HG03135 (cell line): ENCODE measurements around the gene FBXL13.
"Not testable (repeated sequence)": the region's sequence is repeated elsewhere in the genome, so short reads cannot be mapped to it uniquely, and the experiment has no call there.

ENCODE experiments used
- ATAC-seq: cut with Tn5 transposase; IDR thresholded peaks from one replicate; pipeline ENCODE4 v1.9.1; 2021; ENCODE audit warnings: mild to moderate bottlenecking, moderate library complexity; ENCODE audit not compliant: unreplicated experiment

FBXL13 gene

GRCh38 chr7:103031024-103031423 lies 43.6 kb downstream of the FBXL13 start:
- ATAC-seq: no peak

- no peak for ATAC-seq
These were observed 49.3 kb downstream of the FBXL13 start for GRCh38 chr7:103025341-103025740.

GRCh38 chr7:103023578-103023977 lies 51.0 kb downstream of the FBXL13 start:
- not testable (repeated sequence) for ATAC-seq

DNA sequence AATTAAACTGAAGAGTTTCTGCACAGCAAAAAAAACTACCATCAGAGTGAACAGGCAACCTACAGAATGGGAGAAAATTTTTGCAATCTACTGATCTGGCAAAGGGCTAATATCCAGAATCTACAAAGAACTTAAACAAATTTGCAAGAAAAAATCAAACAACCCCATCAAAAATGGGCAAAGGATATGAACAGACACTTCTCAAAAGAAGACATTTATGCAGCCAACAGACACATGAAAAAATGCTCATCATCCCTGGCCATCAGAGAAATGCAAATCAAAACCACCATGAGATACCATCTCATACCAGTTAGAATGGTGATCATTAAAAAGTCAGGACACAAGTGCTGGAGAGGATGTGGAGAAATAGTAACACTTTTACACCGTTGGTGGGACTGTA lies 53.1 kb downstream of the FBXL13 start:
- ATAC-seq: not testable (repeated sequence)

DNA sequence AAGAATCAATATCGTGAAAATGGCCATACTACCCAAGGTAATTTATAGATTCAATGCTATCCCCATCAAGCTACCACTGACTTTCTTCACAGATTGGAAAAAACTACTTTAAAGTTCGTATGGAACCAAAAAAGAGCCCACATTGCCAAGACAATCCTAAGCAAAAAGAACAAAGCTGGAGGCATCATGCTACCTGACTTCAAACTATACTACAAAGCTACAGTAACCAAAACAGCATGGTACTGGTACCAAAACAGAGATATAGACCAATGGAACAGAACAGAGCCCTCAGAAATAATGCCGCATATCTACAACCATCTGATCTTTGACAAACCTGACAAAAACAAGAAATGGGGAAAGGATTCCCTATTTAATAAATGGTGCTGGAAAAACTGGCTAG lies 53.7 kb downstream of the FBXL13 start:
- not testable (repeated sequence) for ATAC-seq

- ATAC-seq: not testable (repeated sequence)
These were observed 56.3 kb downstream of the FBXL13 start for GRCh38 chr7:103018295-103018694.

GRCh38 chr7:103011650-103012049 lies 62.9 kb downstream of the FBXL13 start:
- ATAC-seq: no peak

- no peak for ATAC-seq
These were observed 64.4 kb downstream of the FBXL13 start for GRCh38 chr7:103010211-103010610.

DNA sequence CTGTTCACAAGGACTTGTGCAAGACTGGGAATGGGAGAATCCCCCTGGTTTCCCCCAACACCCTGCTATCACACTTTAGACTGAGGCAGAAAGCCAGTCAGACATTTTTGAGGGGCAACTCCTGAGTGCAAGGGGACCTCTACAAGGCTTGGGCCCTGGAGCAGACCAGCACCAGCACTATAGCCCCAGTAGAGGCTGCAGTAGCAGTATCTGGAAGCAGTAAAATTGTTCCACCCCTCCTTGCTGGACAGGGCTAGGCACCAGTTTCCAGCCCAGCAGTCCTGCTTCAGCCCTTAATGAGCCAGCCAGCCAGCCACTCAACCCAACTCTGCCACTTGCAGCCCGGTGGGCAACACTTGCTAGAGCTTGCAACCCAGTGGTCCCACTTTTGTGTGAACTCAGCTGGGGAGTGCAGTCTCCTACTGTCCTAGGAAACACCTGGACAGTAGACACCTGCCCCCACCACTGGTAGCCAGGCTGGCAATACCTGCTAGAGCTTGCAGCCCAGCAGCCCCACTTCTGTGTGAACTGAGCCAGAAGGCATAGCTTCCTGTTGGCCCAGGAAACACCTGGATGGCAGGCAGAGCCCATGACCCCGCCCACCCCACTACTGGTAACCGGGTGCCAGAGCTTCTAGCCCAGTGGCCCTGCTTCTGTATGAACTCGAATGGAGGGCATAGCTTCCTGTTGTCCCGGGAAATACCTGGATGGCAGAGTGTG lies 65.0 kb downstream of the FBXL13 start:
- no peak for ATAC-seq

DNA sequence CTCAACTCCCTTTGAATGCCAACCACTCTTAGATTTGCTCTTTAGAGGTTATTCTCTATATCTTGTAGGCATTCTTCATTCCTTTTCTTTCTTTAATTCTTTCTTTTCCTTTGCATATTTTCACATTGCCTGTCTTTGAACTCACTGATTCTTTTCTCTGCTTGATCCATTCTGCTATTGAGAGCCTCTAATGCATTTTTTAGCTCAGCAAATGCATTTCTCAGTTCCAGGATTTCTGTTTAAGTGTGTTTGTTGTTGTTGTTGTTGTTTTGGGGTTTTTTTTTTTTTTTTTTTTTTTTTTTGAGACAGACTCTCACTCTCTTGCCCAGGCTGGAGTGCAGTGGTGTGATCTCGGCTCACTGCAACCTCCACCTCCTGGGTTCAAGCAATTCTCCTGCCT lies 71.6 kb downstream of the FBXL13 start:
- no peak for ATAC-seq

DNA sequence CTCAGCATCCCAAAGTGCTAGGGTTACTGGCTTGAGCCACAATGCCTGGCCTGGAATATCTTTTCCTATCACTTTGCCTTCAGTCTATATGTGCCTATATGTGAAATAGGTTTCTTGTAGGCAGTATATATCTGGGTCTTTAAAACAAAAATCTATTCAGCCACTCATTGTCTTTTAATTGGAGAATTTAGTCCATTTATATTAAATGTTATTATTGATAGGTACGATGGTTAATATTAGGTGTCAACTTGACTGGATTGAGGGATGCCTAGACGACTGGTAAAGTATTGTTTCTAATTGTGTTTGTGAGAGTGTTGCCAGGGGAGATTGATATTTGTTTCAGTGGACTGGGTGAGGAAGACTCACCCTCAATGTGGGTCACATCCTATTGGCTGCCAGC lies 73.4 kb downstream of the FBXL13 start:
- no peak for ATAC-seq

DNA sequence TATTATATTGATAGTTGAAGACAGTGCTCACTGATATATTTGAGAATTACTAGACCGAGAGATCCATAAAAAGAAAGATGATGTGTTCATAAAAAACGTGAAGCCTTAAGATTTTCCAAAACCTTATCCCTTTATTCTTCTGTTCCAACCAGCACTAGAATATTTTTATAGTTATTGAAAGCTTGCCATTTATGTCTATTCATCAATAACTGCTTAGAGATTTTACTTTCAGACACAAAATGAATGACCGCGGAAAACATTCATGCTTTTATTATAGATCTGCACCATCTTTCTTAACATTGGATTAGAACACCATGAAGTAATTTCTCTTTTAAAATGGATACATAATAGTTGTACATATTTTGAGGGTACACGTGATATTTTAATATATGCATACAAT lies 77.6 kb downstream of the FBXL13 start:
- ATAC-seq: no peak

DNA sequence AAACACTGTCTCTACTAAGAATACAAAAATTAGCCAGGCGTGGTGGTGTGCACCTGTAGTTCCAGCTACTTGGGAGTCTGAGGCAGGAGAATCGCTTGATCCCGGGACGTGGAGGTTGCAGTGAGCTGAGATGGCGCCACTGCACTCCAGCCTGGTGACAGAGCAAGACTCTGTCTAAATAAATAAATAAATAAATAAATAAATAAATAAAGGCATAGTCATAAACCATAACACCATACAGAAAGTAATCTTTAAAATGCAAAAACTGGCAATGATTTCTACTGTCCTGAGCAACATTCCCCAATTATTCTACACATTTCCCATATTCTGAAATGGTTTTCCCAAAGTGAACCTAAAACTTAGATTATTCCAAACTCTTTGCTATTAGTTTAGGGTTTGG lies 79.0 kb downstream of the FBXL13 start:
- not testable (repeated sequence) for ATAC-seq

DNA sequence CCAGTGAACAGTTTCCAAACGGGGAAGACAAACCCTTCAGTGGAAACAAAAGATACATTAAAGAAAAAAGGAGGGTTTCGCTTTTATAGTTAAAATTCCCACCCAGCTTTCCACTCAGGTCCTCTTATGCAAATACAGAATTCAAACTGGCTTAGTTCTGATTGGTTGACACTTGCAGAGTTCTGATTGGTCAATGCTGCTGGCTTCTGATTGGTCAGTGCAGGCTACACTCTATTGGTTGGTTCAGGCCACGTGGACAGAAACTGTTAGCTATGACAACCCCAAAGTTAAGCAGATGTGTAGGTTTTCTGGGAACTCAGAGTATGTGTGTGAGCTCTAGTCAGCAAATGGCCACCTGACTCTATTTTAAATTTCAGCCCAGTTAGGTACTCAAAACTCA lies 80.0 kb downstream of the FBXL13 start:
- no peak for ATAC-seq

DNA sequence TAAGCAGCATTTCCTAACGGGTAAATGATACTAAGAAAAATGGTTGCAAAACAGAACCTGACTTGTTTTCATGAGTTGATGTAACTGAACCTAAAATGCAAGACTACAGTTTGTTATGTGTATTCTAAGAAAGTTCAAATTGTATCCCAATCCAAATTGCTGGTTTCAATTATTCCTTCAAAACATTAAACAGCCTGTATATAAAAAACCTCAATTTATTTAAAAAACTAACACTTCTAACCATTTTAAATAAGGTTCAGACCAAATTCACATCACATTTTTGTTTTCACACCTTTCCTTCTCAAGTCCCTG lies 80.9 kb downstream of the FBXL13 start:
- no peak for ATAC-seq

- no peak for ATAC-seq
These were observed 81.5 kb downstream of the FBXL13 start for GRCh38 chr7:102992938-102993717.

- no peak for ATAC-seq
These were observed 82.1 kb downstream of the FBXL13 start for GRCh38 chr7:102992509-102992937.

DNA sequence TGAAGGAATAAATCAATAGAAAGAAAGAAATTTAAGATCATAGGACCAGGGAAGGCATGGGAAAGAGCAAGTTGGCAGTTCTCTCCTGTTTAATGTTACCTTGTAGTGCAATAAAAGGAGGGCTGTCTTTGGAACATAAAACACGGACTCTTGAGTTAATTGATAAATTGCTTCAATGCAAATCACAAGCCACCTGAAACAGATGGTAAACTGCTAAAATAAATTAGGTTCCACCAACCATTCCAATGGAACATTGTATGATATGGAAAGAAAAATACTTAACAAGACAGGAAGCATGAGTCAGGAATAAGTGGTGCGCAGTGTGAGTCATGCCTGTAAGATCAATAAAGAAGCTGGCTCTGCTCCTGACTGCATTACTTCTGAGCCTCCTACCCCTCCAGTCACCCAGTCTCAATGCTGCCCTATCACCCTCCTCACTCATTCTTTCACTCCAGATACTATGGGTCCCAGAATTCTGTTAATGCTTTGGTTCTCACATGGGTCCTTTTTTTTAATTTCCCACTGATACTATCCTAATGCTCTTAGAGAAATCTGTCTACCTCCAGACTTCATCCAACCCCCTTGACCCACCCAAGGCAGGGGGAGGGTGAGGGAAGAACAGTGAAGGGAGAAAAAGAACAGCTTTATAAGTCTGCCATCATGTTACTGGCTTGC lies 82.9 kb downstream of the FBXL13 start:
- no peak for ATAC-seq

- ATAC-seq: no peak
These were observed 83.5 kb downstream of the FBXL13 start for GRCh38 chr7:102991077-102991539.

GRCh38 chr7:102990642-102991041 lies 84.0 kb downstream of the FBXL13 start:
- no peak for ATAC-seq

- ATAC-seq: no peak
These were observed 85.7 kb downstream of the FBXL13 start for GRCh38 chr7:102988631-102989560.
